AG10803 (cell line): ENCODE data around the gene KCNAB1.

Experiments
- DNase-seq: peaks from one replicate; pipeline ENCODE4 v3.0.0; 2010; ENCODE audit warnings: low read depth
- H3K4me3 ChIP-seq: 2 replicates; pipeline ENCODE4 v1.5.1; 2011; ENCODE audit warnings: mild to moderate bottlenecking, low read length, control low read depth
- CTCF ChIP-seq: conservative IDR thresholded peaks from 2 replicates; pipeline ENCODE4 v1.5.1; 2011; ENCODE audit warnings: mild to moderate bottlenecking, low read length, control low read depth, inconsistent platforms

KCNAB1 gene

GRCh38 chr3:156299569-156299968, 179.2 kb downstream of the KCNAB1 start:
- no peak for TF ChIP-seq CTCF
- no peak overlapping the region for H3K4me3 ChIP-seq
- no peak for DNase-seq

GRCh38 chr3:156300371-156300770, 180.0 kb downstream of the KCNAB1 start:
- DNase-seq: no peak
- H3K4me3 ChIP-seq: no peak overlapping the region
- no peak for TF ChIP-seq CTCF

GRCh38 chr3:156300929-156301840, 180.8 kb downstream of the KCNAB1 start:
- no peak overlapping the region for H3K4me3 ChIP-seq
- no peak for DNase-seq
- no peak for TF ChIP-seq CTCF

GRCh38 chr3:156303001-156303707, 182.8 kb downstream of the KCNAB1 start:
- H3K4me3 ChIP-seq: no peak overlapping the region
- no peak for DNase-seq
- no peak for TF ChIP-seq CTCF

- no peak overlapping the region for H3K4me3 ChIP-seq
- TF ChIP-seq CTCF: no peak
- DNase-seq: peak; percentile 76
Observed at GRCh38 chr3:156304406-156304805, 184.0 kb downstream of the KCNAB1 start.

- no peak for TF ChIP-seq CTCF
- H3K4me3 ChIP-seq: no peak overlapping the region
- DNase-seq: no peak
Observed at GRCh38 chr3:156305672-156306071, 185.3 kb downstream of the KCNAB1 start.
